GM20000 (cell line): ENCODE results near the gene ABCC8.

Experiments used
- DNase-seq: peaks from one replicate; pipeline ENCODE4 v3.0.0; 2012; ENCODE audit warnings: low spot score
- TF ChIP-seq, protein P1 (sequence below): IDR thresholded peaks from 2 replicates; pipeline ENCODE4 v1.5.1; 2012; ENCODE audit warnings: mild to moderate bottlenecking, control low read depth; ENCODE audit errors: extremely low read depth, missing control alignments

Gene ABCC8

DNA sequence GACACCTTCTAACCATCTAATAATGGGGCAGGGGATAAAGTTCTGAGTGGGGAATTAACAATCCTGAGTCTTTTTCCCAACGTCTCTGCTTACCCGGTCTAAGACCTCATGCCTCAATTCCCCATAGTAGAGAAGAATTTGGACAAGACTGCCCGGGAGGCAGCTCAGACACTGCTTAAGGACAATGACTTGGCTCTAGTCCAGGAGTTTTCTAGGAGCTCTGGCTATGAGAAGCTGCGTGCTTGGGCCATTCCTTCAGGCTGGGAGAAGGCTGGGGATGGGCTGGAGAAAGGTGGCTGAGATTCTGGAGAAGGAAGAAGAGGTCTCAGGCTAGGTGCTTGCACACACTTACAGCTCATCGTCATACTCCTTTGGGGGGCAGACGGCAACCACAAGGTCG is 19.8 kb upstream of the ABCC8 start:
- DNase-seq: no peak

DNA sequence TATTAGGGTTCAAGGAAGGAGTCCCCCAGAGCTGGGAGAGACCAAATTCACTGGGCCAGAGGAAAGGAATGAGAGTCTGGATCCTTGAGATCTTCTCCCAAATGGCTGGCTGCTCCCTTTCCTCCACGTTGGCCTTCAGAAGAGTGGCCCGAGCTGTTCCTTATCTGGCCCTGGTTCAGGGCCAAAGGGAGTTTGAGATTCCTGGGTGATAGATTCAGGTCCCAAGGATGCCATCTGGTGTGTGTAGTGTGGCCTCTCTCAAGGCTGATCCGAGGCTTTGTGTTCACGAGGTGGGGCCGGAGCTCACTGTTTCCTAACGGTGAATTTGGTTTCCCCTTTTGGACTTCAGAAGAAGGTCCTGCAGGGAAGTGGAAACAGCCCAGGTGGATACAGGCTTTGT is 17.4 kb upstream of the ABCC8 start:
- TF ChIP-seq, protein P1, sequence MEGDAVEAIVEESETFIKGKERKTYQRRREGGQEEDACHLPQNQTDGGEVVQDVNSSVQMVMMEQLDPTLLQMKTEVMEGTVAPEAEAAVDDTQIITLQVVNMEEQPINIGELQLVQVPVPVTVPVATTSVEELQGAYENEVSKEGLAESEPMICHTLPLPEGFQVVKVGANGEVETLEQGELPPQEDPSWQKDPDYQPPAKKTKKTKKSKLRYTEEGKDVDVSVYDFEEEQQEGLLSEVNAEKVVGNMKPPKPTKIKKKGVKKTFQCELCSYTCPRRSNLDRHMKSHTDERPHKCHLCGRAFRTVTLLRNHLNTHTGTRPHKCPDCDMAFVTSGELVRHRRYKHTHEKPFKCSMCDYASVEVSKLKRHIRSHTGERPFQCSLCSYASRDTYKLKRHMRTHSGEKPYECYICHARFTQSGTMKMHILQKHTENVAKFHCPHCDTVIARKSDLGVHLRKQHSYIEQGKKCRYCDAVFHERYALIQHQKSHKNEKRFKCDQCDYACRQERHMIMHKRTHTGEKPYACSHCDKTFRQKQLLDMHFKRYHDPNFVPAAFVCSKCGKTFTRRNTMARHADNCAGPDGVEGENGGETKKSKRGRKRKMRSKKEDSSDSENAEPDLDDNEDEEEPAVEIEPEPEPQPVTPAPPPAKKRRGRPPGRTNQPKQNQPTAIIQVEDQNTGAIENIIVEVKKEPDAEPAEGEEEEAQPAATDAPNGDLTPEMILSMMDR: no peak
- DNase-seq: no peak

More for the DNA sequence above, 19.8 kb upstream of the ABCC8 start:
- TF ChIP-seq, protein P1: no peak

DNA sequence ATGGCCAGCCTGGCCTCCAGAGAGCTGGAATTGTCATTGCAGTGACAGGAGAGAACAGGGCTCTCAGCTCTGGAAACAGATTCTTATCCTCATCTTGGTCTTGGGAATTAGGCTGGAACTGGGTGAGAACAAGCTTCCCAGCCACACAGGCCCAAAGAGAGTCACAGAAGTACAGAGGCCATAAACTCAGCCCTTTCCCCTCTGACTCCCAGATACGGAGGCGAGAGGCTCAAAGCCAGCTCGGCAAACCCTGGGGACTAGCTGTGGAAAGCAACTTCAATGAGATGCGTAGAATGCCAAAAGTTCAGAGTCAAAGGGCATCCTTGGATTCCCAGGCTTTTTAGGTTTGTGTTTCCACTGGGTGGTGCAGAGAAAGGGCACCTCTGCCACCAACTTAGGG is 14.3 kb upstream of the ABCC8 start:
- no peak for DNase-seq
- TF ChIP-seq, protein P1: no peak

DNA sequence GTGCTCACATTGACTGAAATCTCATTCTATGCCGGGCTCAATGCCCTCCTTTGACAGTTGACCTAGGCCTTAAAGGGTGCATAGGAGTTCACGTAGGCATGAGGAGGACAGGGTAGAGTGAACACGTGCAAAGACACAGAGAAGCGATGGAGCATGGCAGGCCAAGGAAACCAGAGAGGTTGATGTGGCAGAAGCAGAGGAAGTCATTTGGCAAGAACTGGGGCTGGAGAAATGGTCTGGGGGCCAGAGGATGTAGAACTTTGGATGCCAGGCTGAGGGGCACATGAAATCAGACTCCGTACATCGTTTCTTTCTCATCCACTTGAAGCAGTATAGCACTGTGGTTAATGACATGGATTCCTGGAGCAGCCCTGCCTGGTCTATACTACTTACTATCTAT is 13.6 kb upstream of the ABCC8 start:
- TF ChIP-seq, protein P1: no peak
- no peak for DNase-seq

DNA sequence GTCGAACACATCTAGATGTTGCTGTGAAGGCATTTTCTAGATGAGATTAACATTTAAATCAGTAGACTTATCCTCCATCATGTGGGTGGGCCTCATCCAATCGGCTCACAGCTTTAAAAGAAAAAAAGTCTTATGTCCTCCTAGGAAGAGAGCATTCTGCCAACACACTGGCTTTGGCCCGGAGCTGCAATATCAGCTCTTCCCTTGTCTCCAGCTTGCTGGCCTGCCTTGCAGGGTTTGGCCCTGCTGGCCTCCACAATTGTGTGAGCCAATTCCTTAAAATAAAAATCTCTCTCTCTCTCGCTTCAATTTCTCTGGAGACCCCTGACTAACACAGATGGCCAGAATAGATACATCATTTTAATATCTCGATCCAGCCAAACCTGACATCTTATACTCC is 13.1 kb upstream of the ABCC8 start:
- TF ChIP-seq, protein P1: no peak
- no peak for DNase-seq

DNA sequence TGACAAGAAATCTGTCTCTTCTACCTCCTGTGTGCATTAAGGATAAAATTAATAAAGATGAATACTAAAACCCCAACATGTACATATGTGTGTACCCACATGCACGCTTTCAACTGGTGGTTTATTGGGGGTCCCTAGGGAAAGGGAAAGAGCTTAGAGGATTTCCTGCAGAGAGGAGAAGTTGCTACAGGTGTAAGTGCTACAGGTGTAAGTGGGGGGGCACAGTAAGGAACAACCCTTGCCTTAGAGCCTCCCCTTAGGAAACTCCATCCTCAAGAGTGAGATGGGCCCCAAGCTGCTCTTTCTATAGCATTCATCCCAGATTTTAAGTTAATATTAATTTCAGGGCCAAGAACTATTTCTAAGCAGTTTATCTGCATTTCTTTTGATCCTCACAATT is 11.9 kb upstream of the ABCC8 start:
- TF ChIP-seq, protein P1: no peak
- no peak for DNase-seq

DNA sequence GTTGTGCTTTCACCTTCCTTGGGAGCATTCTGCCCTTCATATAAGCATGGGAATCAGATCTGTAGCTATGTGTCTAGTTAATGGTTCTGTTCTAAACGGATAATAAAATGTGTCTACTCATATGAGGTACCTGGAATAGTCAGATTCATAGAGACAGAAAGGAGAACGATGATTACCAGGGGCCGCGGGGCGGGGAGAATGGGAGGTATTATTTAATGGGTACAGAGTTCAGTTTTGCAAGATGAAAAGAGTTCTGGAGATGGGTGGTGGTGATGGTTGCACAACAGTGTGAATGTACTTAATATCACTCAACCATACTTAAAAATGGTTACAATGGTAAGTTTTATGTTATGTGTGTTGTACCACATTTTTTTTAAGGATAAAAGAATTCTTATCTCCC is 10.0 kb upstream of the ABCC8 start:
- TF ChIP-seq, protein P1: no peak
- DNase-seq: no peak
